ENCODE measurements around the gene DMD.

The DMD gene

GRCh38 chrX:31153475-31154047, 2057.8 kb downstream of the DMD start:
- no peak for TF ChIP-seq CTCF (IDR thresholded peaks at IDR 0.05; ENCODE audit: insufficient read depth, low read depth, low read length, missing control alignments)
- DNase-seq (ENCODE audit: low read depth), result no peak
- H3K4me3 ChIP-seq (ENCODE audit: low read depth, low read length), result no peak overlapping the region

- no peak overlapping the region for H3K4me3 ChIP-seq (ENCODE audit: low read depth, low read length)
- no peak for DNase-seq (ENCODE audit: low read depth)
- TF ChIP-seq CTCF (IDR thresholded peaks at IDR 0.05; ENCODE audit: insufficient read depth, low read depth, low read length, missing control alignments), result no peak
Observed at GRCh38 chrX:31147175-31147574, 2064.2 kb downstream of the DMD start.

GRCh38 chrX:31139961-31140360, 2071.4 kb downstream of the DMD start:
- no peak overlapping the region for H3K4me3 ChIP-seq (ENCODE audit: low read depth, low read length)
- no peak for TF ChIP-seq CTCF (IDR thresholded peaks at IDR 0.05; ENCODE audit: insufficient read depth, low read depth, low read length, missing control alignments)
- no peak for DNase-seq (ENCODE audit: low read depth)

- TF ChIP-seq CTCF (IDR thresholded peaks at IDR 0.05; ENCODE audit: insufficient read depth, low read depth, low read length, missing control alignments), result no peak
- no peak for DNase-seq (ENCODE audit: low read depth)
- H3K4me3 ChIP-seq (ENCODE audit: low read depth, low read length), result no peak overlapping the region
Observed at GRCh38 chrX:31138124-31138523, 2073.2 kb downstream of the DMD start.

- no peak overlapping the region for H3K4me3 ChIP-seq (ENCODE audit: low read depth, low read length)
- DNase-seq (ENCODE audit: low read depth), result peak; percentile 79
- TF ChIP-seq CTCF (IDR thresholded peaks at IDR 0.05; ENCODE audit: insufficient read depth, low read depth, low read length, missing control alignments), result no peak
Observed at GRCh38 chrX:31136144-31136611, 2075.2 kb downstream of the DMD start.

- no peak for TF ChIP-seq CTCF (IDR thresholded peaks at IDR 0.05; ENCODE audit: insufficient read depth, low read depth, low read length, missing control alignments)
- DNase-seq (ENCODE audit: low read depth), result no peak
- H3K4me3 ChIP-seq (ENCODE audit: low read depth, low read length), result no peak overlapping the region
Observed at GRCh38 chrX:31132821-31133241, 2078.5 kb downstream of the DMD start.
